Ishikawa (cell line): ENCODE measurements around the gene FAM120AOS.

ENCODE experiments used
- CEBPB ChIP-seq: IDR thresholded peaks from 2 replicates; pipeline ENCODE4 v1.6.1; 2012
- CREB1 ChIP-seq: IDR thresholded peaks from 2 replicates; pipeline ENCODE4 v1.6.1; 2012; ENCODE audit warnings: low read depth
- EP300 ChIP-seq: IDR thresholded peaks from 2 replicates; pipeline ENCODE4 v1.6.1; 2012; ENCODE audit warnings: borderline replicate concordance
- FOXM1 ChIP-seq: IDR thresholded peaks from 2 replicates; pipeline ENCODE4 v1.6.1; 2012; ENCODE audit warnings: low read depth, borderline replicate concordance
- NFIC ChIP-seq: IDR thresholded peaks from 2 replicates; pipeline ENCODE4 v1.6.1; 2012
- RAD21 ChIP-seq: IDR thresholded peaks from 2 replicates; pipeline ENCODE4 v1.6.1; 2012; ENCODE audit warnings: low read depth
- TAF1 ChIP-seq: IDR thresholded peaks from 2 replicates; pipeline ENCODE4 v1.6.1; 2012; ENCODE audit warnings: low read depth, mild to moderate bottlenecking
- TCF12 ChIP-seq: IDR thresholded peaks from 2 replicates; pipeline ENCODE4 v1.6.1; 2012; ENCODE audit warnings: low read depth
- YY1 ChIP-seq: IDR thresholded peaks from 2 replicates; pipeline ENCODE4 v1.6.1; 2012; ENCODE audit warnings: low read depth
- ZBTB7A ChIP-seq: IDR thresholded peaks from 2 replicates; pipeline ENCODE4 v1.6.1; 2012; ENCODE audit warnings: low read depth
- TF ChIP-seq, protein P1 (sequence below): IDR thresholded peaks from 2 replicates; pipeline ENCODE4 v1.6.1; 2012
- TF ChIP-seq, protein P2 (sequence below): IDR thresholded peaks from 2 replicates; pipeline ENCODE4 v1.6.1; 2012; ENCODE audit warnings: low read depth, mild to moderate bottlenecking
- TF ChIP-seq, protein P3 (sequence below): IDR thresholded peaks from 2 replicates; pipeline ENCODE4 v1.6.1; 2012

DNA sequence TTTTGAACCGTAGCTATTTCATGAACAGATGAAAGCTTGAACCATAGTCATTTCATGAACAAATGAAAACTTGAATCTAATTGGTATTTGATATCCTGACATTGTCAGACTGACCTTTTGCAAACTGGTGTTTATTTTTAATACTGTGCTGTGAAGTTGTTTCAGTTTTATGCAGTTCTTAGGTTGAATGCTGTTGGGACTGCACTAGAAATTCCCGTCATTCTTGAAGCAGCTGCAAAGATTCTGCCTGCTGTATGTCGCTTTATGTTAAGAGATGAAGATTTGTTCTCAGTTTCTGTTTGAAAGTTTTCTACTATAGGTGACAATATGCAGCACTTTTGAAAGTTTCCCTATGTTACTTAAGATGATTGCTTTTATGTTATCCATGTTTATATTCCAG lies 22.5 kb upstream of the FAM120AOS start:
- TF ChIP-seq TAF1 (no peak), CREB1 (no peak), CEBPB (no peak), YY1 (no peak), RAD21 (no peak), EP300 (no peak), NFIC (no peak), FOXM1 (no peak), TCF12 (no peak), ZBTB7A (no peak)
- TF ChIP-seq, protein P1, sequence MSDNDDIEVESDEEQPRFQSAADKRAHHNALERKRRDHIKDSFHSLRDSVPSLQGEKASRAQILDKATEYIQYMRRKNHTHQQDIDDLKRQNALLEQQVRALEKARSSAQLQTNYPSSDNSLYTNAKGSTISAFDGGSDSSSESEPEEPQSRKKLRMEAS, result no peak
- TF ChIP-seq, protein P2, sequence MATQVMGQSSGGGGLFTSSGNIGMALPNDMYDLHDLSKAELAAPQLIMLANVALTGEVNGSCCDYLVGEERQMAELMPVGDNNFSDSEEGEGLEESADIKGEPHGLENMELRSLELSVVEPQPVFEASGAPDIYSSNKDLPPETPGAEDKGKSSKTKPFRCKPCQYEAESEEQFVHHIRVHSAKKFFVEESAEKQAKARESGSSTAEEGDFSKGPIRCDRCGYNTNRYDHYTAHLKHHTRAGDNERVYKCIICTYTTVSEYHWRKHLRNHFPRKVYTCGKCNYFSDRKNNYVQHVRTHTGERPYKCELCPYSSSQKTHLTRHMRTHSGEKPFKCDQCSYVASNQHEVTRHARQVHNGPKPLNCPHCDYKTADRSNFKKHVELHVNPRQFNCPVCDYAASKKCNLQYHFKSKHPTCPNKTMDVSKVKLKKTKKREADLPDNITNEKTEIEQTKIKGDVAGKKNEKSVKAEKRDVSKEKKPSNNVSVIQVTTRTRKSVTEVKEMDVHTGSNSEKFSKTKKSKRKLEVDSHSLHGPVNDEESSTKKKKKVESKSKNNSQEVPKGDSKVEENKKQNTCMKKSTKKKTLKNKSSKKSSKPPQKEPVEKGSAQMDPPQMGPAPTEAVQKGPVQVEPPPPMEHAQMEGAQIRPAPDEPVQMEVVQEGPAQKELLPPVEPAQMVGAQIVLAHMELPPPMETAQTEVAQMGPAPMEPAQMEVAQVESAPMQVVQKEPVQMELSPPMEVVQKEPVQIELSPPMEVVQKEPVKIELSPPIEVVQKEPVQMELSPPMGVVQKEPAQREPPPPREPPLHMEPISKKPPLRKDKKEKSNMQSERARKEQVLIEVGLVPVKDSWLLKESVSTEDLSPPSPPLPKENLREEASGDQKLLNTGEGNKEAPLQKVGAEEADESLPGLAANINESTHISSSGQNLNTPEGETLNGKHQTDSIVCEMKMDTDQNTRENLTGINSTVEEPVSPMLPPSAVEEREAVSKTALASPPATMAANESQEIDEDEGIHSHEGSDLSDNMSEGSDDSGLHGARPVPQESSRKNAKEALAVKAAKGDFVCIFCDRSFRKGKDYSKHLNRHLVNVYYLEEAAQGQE, result no peak
- TF ChIP-seq, protein P3, sequence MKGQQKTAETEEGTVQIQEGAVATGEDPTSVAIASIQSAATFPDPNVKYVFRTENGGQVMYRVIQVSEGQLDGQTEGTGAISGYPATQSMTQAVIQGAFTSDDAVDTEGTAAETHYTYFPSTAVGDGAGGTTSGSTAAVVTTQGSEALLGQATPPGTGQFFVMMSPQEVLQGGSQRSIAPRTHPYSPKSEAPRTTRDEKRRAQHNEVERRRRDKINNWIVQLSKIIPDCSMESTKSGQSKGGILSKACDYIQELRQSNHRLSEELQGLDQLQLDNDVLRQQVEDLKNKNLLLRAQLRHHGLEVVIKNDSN, result no peak
